SU-DHL-6 (cell line): ENCODE data around the gene ADGRD2.

Experiments
- H2AFZ ChIP-seq: fragments of 200-600 bp; sonication (generic); 2 replicates; pipeline ENCODE4 v1.6.1; 2014; ENCODE audit warnings: low read depth, mild to moderate bottlenecking, moderate library complexity, mixed read lengths, antibody characterized with exemption, low read length; ENCODE audit not compliant: severe bottlenecking
- H3F3A ChIP-seq: fragments of 200-600 bp; shearing (Covaris generic); 2 replicates; pipeline ENCODE4 v1.6.0; 2016; ENCODE audit warnings: antibody characterized with exemption, mild to moderate bottlenecking; ENCODE audit not compliant: insufficient read depth
- H3K27ac ChIP-seq: fragments of 200-600 bp; sonication (generic); 2 replicates; pipeline ENCODE4 v1.5.1; 2016; ENCODE audit warnings: low read depth, mild to moderate bottlenecking, low read length, moderate library complexity, mixed read lengths
- H3K27me3 ChIP-seq: fragments of 200-600 bp; sonication (generic), shearing (Covaris generic); 2 replicates; pipeline ENCODE4 v1.6.0; 2014; ENCODE audit warnings: mild to moderate bottlenecking, low read length
- H3K36me3 ChIP-seq: fragments of 200-600 bp; sonication (generic); 2 replicates; pipeline ENCODE4 v1.6.1; 2014; ENCODE audit warnings: mild to moderate bottlenecking, low read length, mixed read lengths
- H3K4me2 ChIP-seq: fragments of 300-600, 200-600 bp; shearing (Covaris generic), sonication (generic); 2 replicates; pipeline ENCODE4 v1.6.0; 2014; ENCODE audit warnings: low read length, low read depth, mild to moderate bottlenecking; ENCODE audit not compliant: poor library complexity, severe bottlenecking
- H3K4me3 ChIP-seq: fragments of 200-600 bp; sonication (generic); 2 replicates; pipeline ENCODE4 v1.5.1; 2014; ENCODE audit warnings: antibody characterized with exemption, low read length, mild to moderate bottlenecking, mixed read lengths; ENCODE audit not compliant: insufficient read depth, poor library complexity, severe bottlenecking
- H3K79me2 ChIP-seq: fragments of 200-600 bp; sonication (generic); 2 replicates; pipeline ENCODE4 v1.6.1; 2014; ENCODE audit warnings: mild to moderate bottlenecking, low read length, moderate library complexity; ENCODE audit not compliant: insufficient read depth
- H3K9ac ChIP-seq: fragments of 200-600 bp; sonication (generic); 2 replicates; pipeline ENCODE4 v1.7.0; 2014; ENCODE audit warnings: mild to moderate bottlenecking, low read length
- H3K9me2 ChIP-seq: fragments of 200-600 bp; sonication (generic); replicated peaks from 2 replicates; pipeline ENCODE4 v1.6.1; 2014; ENCODE audit warnings: low read length; ENCODE audit not compliant: insufficient read depth
- H3K9me3 ChIP-seq: fragments of 200-600 bp; sonication (generic); 2 replicates; pipeline ENCODE4 v1.6.1; 2014; ENCODE audit warnings: low read length, mixed read lengths; ENCODE audit not compliant: insufficient read depth
- H4K20me1 ChIP-seq: fragments of 200-600 bp; sonication (generic); 2 replicates; pipeline ENCODE4 v1.6.1; 2014; ENCODE audit warnings: low read depth, mild to moderate bottlenecking, antibody characterized with exemption, low read length, moderate library complexity, mixed read lengths
- CTCF ChIP-seq: fragments of 200-600 bp; sonication (generic); IDR thresholded peaks from one replicate; pipeline ENCODE4 v1.5.1; 2017; ENCODE audit warnings: antibody characterized with exemption, mild to moderate bottlenecking, low read length, moderate library complexity; ENCODE audit not compliant: insufficient read depth, poor library complexity, severe bottlenecking
- EZH2phosphoT487 ChIP-seq: fragments of 200-600 bp; sonication (generic), shearing (Covaris generic); conservative IDR thresholded peaks from 2 replicates; pipeline ENCODE4 v1.6.1; 2018; ENCODE audit warnings: mild to moderate bottlenecking, antibody characterized with exemption, low read length, moderate library complexity, mixed read lengths

Gene ADGRD2

GRCh38 chr9:124443625-124444024 lies 6.6 kb upstream of the ADGRD2 start:
- Histone ChIP-seq H3K79me2 (no peaks in the 10 kb centered on the region), H3F3A (no peaks in the 10 kb centered on the region), H3K9me3 (no peaks in the 10 kb centered on the region), H2AFZ (no peak overlapping the region), H4K20me1 (no peaks in the 10 kb centered on the region), H3K27ac (no peak overlapping the region), H3K36me3 (no peaks in the 10 kb centered on the region), H3K9ac (no peak overlapping the region), H3K4me2 (no peak overlapping the region), H3K4me3 (no peak overlapping the region), H3K27me3 (no peaks in the 10 kb centered on the region), H3K9me2 (no peaks in the 10 kb centered on the region)
- no peak for TF ChIP-seq EZH2phosphoT487
- no peak for TF ChIP-seq CTCF

GRCh38 chr9:124444166-124444565 lies 6.1 kb upstream of the ADGRD2 start:
- TF ChIP-seq CTCF (no peak), EZH2phosphoT487 (no peak)
- H3K9ac ChIP-seq: no peak overlapping the region
- no peak overlapping the region for H3K4me2 ChIP-seq
- no peaks in the 10 kb centered on the region for H3K27me3 ChIP-seq
- H3K27ac ChIP-seq: no peak overlapping the region
- H4K20me1 ChIP-seq: no peaks in the 10 kb centered on the region
- H3K4me3 ChIP-seq: no peak overlapping the region
- H3K36me3 ChIP-seq: no peaks in the 10 kb centered on the region
- no peaks in the 10 kb centered on the region for H3K79me2 ChIP-seq
- H2AFZ ChIP-seq: no peak overlapping the region
- H3F3A ChIP-seq: no peaks in the 10 kb centered on the region
- H3K9me2 ChIP-seq: no peaks in the 10 kb centered on the region
- no peaks in the 10 kb centered on the region for H3K9me3 ChIP-seq

GRCh38 chr9:124447297-124447661 lies 3.0 kb upstream of the ADGRD2 start:
- H3K79me2 ChIP-seq: no peaks in the 10 kb centered on the region
- H2AFZ ChIP-seq: no peak overlapping the region
- H3K4me2 ChIP-seq: no peak overlapping the region
- H3F3A ChIP-seq: no peaks in the 10 kb centered on the region
- H3K9me3 ChIP-seq: no peaks in the 10 kb centered on the region
- no peaks in the 10 kb centered on the region for H3K9me2 ChIP-seq
- no peak for TF ChIP-seq CTCF
- no peak for TF ChIP-seq EZH2phosphoT487
- no peaks in the 10 kb centered on the region for H4K20me1 ChIP-seq
- no peak overlapping the region for H3K9ac ChIP-seq
- no peaks in the 10 kb centered on the region for H3K36me3 ChIP-seq
- H3K4me3 ChIP-seq: no peak overlapping the region
- no peaks in the 10 kb centered on the region for H3K27me3 ChIP-seq
- H3K27ac ChIP-seq: no peak overlapping the region

GRCh38 chr9:124448019-124448418 lies 2.2 kb upstream of the ADGRD2 start:
- TF ChIP-seq CTCF (no peak), EZH2phosphoT487 (no peak)
- Histone ChIP-seq H2AFZ (no peak overlapping the region), H3K4me2 (no peak overlapping the region), H3K79me2 (no peaks in the 10 kb centered on the region), H4K20me1 (no peaks in the 10 kb centered on the region), H3K9me3 (no peaks in the 10 kb centered on the region), H3K36me3 (no peaks in the 10 kb centered on the region), H3K27me3 (no peaks in the 10 kb centered on the region), H3F3A (no peaks in the 10 kb centered on the region), H3K4me3 (no peak overlapping the region), H3K27ac (no peak overlapping the region), H3K9ac (no peak overlapping the region), H3K9me2 (no peaks in the 10 kb centered on the region)
